SK-N-SH (cell line): ENCODE measurements around the gene ZNF804A. TPM values are rescaled to one million over a fixed set of nuclear protein-coding genes. Genes with fewer than 3 reads are reported as not detected.

Source experiments
- CTCF ChIA-PET: fragments of 300-600, 350-600 bp; formaldehyde crosslinking; extraction: SDS; loops from one replicate; lab custom pipeline; 2021; lab: Yijun Ruan, JAX
- POLR2A ChIA-PET: fragments of 350-600 bp; sonication (Branson Sonifier 250); formaldehyde crosslinking; extraction: SDS; loops from one replicate; lab custom pipeline; 2020; ENCODE audit warnings: antibody characterized with exemption, inconsistent platforms; lab: Yijun Ruan, JAX
- DNase-seq: peaks from one replicate; pipeline ENCODE4 v3.0.0; 2012
- H2AFZ ChIP-seq: fragments of 200-600 bp; sonication (generic); 2 replicates; pipeline ENCODE4 v1.8.1; 2016; ENCODE audit warnings: antibody characterized with exemption, mild to moderate bottlenecking, low read depth
- H3F3A ChIP-seq: fragments of 200-600 bp; sonication (generic); replicated peaks from 2 replicates; pipeline ENCODE3; 2016; ENCODE audit warnings: antibody characterized with exemption, mild to moderate bottlenecking; ENCODE audit not compliant: insufficient read depth
- H3K27ac ChIP-seq, 2 experiments: fragments of 200-500 bp in 1 of 2; fragments of 200-600 bp in 1 of 2; sonication (Bioruptor generic) in 1 of 2; sonication (generic), shearing (Covaris generic) in 1 of 2; 2 replicates each; pipeline versions ENCODE4 v1.5.1 to v1.6.1; 2014 to 2016; ENCODE audit warnings: low read depth in 2 of 2, inconsistent platforms in 1 of 2, low read length in 1 of 2, mild to moderate bottlenecking in 1 of 2, mixed read lengths in 1 of 2
- H3K27me3 ChIP-seq: fragments of 200-600 bp; sonication (generic), shearing (Covaris generic); 2 replicates; pipeline ENCODE4 v1.6.1; 2016; ENCODE audit warnings: mixed run types; ENCODE audit not compliant: insufficient read depth
- H3K36me3 ChIP-seq, 2 experiments: fragments of 200-500 bp in 1 of 2; fragments of 200-600 bp in 1 of 2; sonication (Bioruptor generic) in 1 of 2; sonication (generic) in 1 of 2; replicated peaks in 1 of 2; 2 replicates each; pipeline versions ENCODE3 to v1.5.1; 2014 to 2016; ENCODE audit warnings: low read length in 1 of 2, mild to moderate bottlenecking in 1 of 2; ENCODE audit not compliant: insufficient read depth in 2 of 2, control insufficient read depth in 1 of 2
- H3K4me1 ChIP-seq, 2 experiments: fragments of 200-500 bp in 1 of 2; fragments of 200-600 bp in 1 of 2; sonication (Bioruptor generic) in 1 of 2; sonication (generic), shearing (Covaris generic) in 1 of 2; 2 replicates each; pipeline versions ENCODE4 v1.5.1 to v1.6.1; 2014 to 2016; ENCODE audit warnings: low read depth in 1 of 2, low read length in 1 of 2, mixed run types in 1 of 2; ENCODE audit not compliant: insufficient read depth in 2 of 2, control insufficient read depth in 1 of 2
- H3K4me2 ChIP-seq: fragments of 200-600 bp; sonication (generic), shearing (Covaris generic); 2 replicates; pipeline ENCODE4 v1.6.1; 2017; ENCODE audit warnings: mixed run types
- H3K4me3 ChIP-seq, 2 experiments: fragments of 200-500 bp in 1 of 2; fragments of 200-600 bp in 1 of 2; sonication (Bioruptor generic) in 1 of 2; sonication (generic), shearing (Covaris generic) in 1 of 2; 2 replicates each; pipeline versions ENCODE4 v1.5.1 to v1.8.1; 2014 to 2016; ENCODE audit warnings: low read depth in 2 of 2, inconsistent platforms in 1 of 2, low read length in 1 of 2, mild to moderate bottlenecking in 1 of 2, mixed read lengths in 1 of 2, moderate library complexity in 1 of 2
- H3K79me2 ChIP-seq: fragments of 200-600 bp; sonication (generic); 2 replicates; pipeline ENCODE4 v1.8.1; 2017; ENCODE audit warnings: mild to moderate bottlenecking; ENCODE audit not compliant: insufficient read depth
- H3K9ac ChIP-seq: fragments of 200-600 bp; sonication (generic); 2 replicates; pipeline ENCODE4 v1.6.1; 2017; ENCODE audit warnings: mixed run types
- H3K9me2 ChIP-seq: fragments of 200-600 bp; sonication (generic); 2 replicates; pipeline ENCODE4 v1.6.1; 2017; ENCODE audit warnings: mixed run types
- H3K9me3 ChIP-seq: fragments of 200-600 bp; sonication (generic); 2 replicates; pipeline ENCODE4 v1.6.1; 2017; ENCODE audit warnings: mixed run types, mild to moderate bottlenecking, moderate library complexity
- H4K20me1 ChIP-seq: fragments of 200-600 bp; sonication (generic); 2 replicates; pipeline ENCODE4 v1.6.1; 2017; ENCODE audit warnings: mild to moderate bottlenecking, mixed run types; ENCODE audit not compliant: insufficient read depth
- CHD2 ChIP-seq: fragments of 150-350 bp; IDR thresholded peaks from 2 replicates; pipeline ENCODE4 v1.6.1; 2018; ENCODE audit warnings: low read length; ENCODE audit not compliant: partially characterized antibody
- FOXJ3 ChIP-seq: sonication (generic); formaldehyde crosslinking; IDR thresholded peaks from 2 replicates; pipeline ENCODE4 v1.5.1; 2020; ENCODE audit warnings: mild to moderate bottlenecking, missing genetic modification reagents
- GABPA ChIP-seq: IDR thresholded peaks from 2 replicates; pipeline ENCODE4 v1.4.0; 2012; ENCODE audit warnings: low read depth, mild to moderate bottlenecking
- JUND ChIP-seq: IDR thresholded peaks from 2 replicates; pipeline ENCODE4 v1.4.0; 2012
- MEF2A ChIP-seq: IDR thresholded peaks from 2 replicates; pipeline ENCODE4 v1.4.0; 2012; ENCODE audit warnings: low read depth, borderline replicate concordance
- NRF1 ChIP-seq: IDR thresholded peaks from 2 replicates; pipeline ENCODE4 v1.6.1; 2012; ENCODE audit warnings: low read depth, mild to moderate bottlenecking, low read length
- RAD21 ChIP-seq: IDR thresholded peaks from 2 replicates; pipeline ENCODE4 v1.6.1; 2012; ENCODE audit warnings: mild to moderate bottlenecking, low read length
- REST ChIP-seq: IDR thresholded peaks from 2 replicates; pipeline ENCODE4 v1.6.1; 2012; ENCODE audit warnings: mild to moderate bottlenecking, low read depth, low read length, moderate library complexity
- RFX5 ChIP-seq: IDR thresholded peaks from 2 replicates; pipeline ENCODE4 v1.6.1; 2012; ENCODE audit warnings: mild to moderate bottlenecking, improper control_type of control experiment, low read length
- SIN3A ChIP-seq: IDR thresholded peaks from 2 replicates; pipeline ENCODE4 v1.6.1; 2012; ENCODE audit warnings: low read depth, mild to moderate bottlenecking, low read length, moderate library complexity, borderline replicate concordance
- SMC3 ChIP-seq: IDR thresholded peaks from 2 replicates; pipeline ENCODE4 v1.6.1; 2012; ENCODE audit warnings: low read depth, low read length, improper control_type of control experiment
- TAF1 ChIP-seq: IDR thresholded peaks from 2 replicates; pipeline ENCODE4 v1.6.1; 2012; ENCODE audit warnings: low read depth, mild to moderate bottlenecking, low read length, moderate library complexity, borderline replicate concordance
- TCF12 ChIP-seq: IDR thresholded peaks from 2 replicates; pipeline ENCODE4 v1.4.0; 2012
- USF1 ChIP-seq: IDR thresholded peaks from 2 replicates; pipeline ENCODE4 v1.4.0; 2012; ENCODE audit warnings: low read depth, borderline replicate concordance
- USF2 ChIP-seq: fragments of 150-350 bp; IDR thresholded peaks from 2 replicates; pipeline ENCODE4 v1.6.1; 2017; ENCODE audit warnings: antibody characterized with exemption, low read length, low read depth, borderline replicate concordance
- WGBS: methylation state at CpG from one replicate; pipeline ENCODE4 v1.1.6; 2017; ENCODE audit warnings: low lambda C conversion rate; 5-methylcytosine and 5-hydroxymethylcytosine counted together
- polyA plus RNA-seq, 3 experiments: library from polyadenylated mRNA; depleted of rRNA; stranded (reverse); fragments of >200 nt; gene quantifications; 2 replicates each; pipeline ENCODE4 v1.2.3, GENCODE V29; 2012
- TF ChIP-seq, protein P1 (sequence below): IDR thresholded peaks from 2 replicates; pipeline ENCODE4; 2012
- TF ChIP-seq, protein P2 (sequence below): IDR thresholded peaks from 2 replicates; pipeline ENCODE4 v1.4.0; 2012; ENCODE audit warnings: low read depth

ZNF804A gene
- polyA plus RNA-seq, 1 of the 3 experiments (the other 2 are of a cell fraction) = 0.02 TPM

- Histone ChIP-seq H4K20me1 (no peaks in the 10 kb centered on the region), H3K9ac (peak overlapping the region; percentile 40; the same call in 1 of the 2 replicates), H3K9me2 (no peaks in the 10 kb centered on the region), H3K27ac (no peak overlapping the region), H2AFZ (peak overlapping the region; percentile 85; the same call in 1 of the 2 replicates), H3K79me2 (no peaks in the 10 kb centered on the region), H3K27me3 (no peaks in the 10 kb centered on the region; the same call in 1 of the 2 replicates), H3F3A (no peaks in the 10 kb centered on the region), H3K4me3 (peak overlapping the region; percentile 62 to 71), H3K9me3 (peaks cover 4% of the 10 kb centered on the region; the same call in 1 of the 2 replicates), H3K4me1 (peaks cover 0 to 13% of the 10 kb centered on the region in 2 experiments; a peak in 3 of 4 replicates), H3K36me3 (no peaks in the 10 kb centered on the region), H3K4me2 (peak overlapping the region; percentile 88)
- WGBS = 49% methylated on average over 7 of the region's 7 CpGs
- TF ChIP-seq RAD21 (no peak), RFX5 (no peak), TCF12 (no peak), USF1 (no peak), USF2 (no peak), SMC3 (no peak), TAF1 (no peak), MEF2A (no peak), SIN3A (no peak)
- TF ChIP-seq, protein P1, sequence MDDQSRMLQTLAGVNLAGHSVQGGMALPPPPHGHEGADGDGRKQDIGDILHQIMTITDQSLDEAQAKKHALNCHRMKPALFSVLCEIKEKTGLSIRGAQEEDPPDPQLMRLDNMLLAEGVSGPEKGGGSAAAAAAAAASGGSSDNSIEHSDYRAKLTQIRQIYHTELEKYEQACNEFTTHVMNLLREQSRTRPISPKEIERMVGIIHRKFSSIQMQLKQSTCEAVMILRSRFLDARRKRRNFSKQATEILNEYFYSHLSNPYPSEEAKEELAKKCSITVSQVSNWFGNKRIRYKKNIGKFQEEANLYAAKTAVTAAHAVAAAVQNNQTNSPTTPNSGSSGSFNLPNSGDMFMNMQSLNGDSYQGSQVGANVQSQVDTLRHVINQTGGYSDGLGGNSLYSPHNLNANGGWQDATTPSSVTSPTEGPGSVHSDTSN = no peak
- TF ChIP-seq, protein P2, sequence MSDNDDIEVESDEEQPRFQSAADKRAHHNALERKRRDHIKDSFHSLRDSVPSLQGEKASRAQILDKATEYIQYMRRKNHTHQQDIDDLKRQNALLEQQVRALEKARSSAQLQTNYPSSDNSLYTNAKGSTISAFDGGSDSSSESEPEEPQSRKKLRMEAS = no peak
- ChIA-PET CTCF (interaction anchor here (1.3 kb wide), 1 partner anchor 12 kb away, joined by 6 read pairs; no protein-coding TSS in a partner anchor), POLR2A (no interaction called here)
- DNase-seq = peak; percentile 22
Measured at GRCh38 chr2:184599054-184599871, 934 bp downstream of the ZNF804A start.

DNA sequence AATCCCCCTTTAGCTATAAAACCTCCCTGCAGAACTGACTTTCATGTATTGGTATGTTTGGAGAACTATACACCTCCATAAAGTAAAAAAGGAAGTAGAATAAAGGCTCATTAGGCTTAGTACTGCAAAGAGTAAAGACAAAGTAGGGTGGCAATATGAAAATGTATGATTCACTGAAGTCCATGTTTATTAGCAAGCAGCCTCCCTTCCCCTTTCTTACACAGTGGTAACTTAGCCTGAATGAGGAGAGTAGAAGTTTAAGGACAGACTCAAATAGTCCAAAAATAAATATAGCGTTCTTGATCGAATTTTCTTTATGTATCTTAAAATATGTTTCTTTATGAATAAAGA, 1.5 kb downstream of the ZNF804A start:
- Histone ChIP-seq H3K9ac (no peak overlapping the region), H3K4me3 (no peak overlapping the region), H4K20me1 (no peaks in the 10 kb centered on the region), H3K27me3 (no peaks in the 10 kb centered on the region; the same call in 1 of the 2 replicates), H3K27ac (no peak overlapping the region), H3F3A (no peaks in the 10 kb centered on the region), H3K4me2 (no peak overlapping the region), H2AFZ (no peak overlapping the region), H3K79me2 (no peaks in the 10 kb centered on the region), H3K4me1 (peaks cover 0 to 13% of the 10 kb centered on the region in 2 experiments; a peak in 3 of 4 replicates), H3K9me2 (no peaks in the 10 kb centered on the region), H3K36me3 (no peaks in the 10 kb centered on the region), H3K9me3 (peaks cover 4% of the 10 kb centered on the region; the same call in 1 of the 2 replicates)
- POLR2A ChIA-PET = no interaction called here
- WGBS = 88% methylated on average over 2 of the region's 2 CpGs
- CTCF ChIA-PET = interaction anchor here (1.3 kb wide), 1 partner anchor 11 kb away, joined by 6 read pairs; no protein-coding TSS in a partner anchor
- DNase-seq = no peak
- TF ChIP-seq, protein P1 = no peak
- TF ChIP-seq MEF2A (no peak), JUND (no peak), USF1 (no peak), NRF1 (no peak), RAD21 (no peak), GABPA (no peak), CHD2 (no peak), FOXJ3 (no peak), REST (no peak)
